ENCODE data around the gene CKLF. TPM values are rescaled to one million over a fixed set of nuclear protein-coding genes. Genes with fewer than 3 reads are reported as not detected.

The CKLF gene
- total RNA-seq, 1 experiment from 2014 or later = 47.9 TPM

DNA sequence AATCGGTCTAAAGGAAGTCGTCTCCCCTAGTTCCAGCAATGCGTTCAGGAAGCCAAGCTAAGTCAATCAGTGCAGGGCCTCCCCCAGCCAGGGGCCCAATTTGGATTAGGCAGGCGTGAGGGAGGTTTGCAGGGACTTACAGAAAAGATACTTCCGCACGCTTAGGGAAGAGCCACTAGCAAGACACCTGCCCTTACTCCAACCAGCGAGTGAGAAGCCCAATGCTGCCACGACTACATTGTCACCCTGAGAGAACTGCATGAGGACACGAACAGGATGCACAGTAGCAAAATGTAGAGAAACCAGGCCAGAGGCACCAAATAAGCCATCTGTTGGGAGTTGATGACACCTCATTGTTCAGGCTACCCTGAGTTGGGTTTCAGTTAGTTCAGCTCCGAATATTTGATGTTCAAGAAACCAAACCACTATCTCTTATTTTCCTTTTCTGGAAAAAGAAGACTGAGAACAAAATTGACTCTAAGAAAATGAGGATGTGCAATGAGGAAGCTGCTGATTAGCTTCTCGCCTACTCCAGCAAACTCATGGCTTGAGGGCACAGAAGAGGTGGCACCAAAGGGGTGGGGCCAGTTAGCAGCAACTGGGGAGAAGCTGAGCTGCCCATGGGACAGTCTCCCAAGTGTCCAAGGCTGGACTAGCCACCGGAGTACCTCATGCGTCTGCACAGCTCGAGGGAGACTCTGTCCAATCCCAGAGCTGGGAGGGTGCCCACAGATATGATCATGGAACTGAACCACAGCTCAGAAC lies 31.8 kb upstream of the CKLF start:
- no peak for ATAC-seq
- Histone ChIP-seq H3K9ac (ENCODE audit: low read length) (no peak overlapping the region), H3K36me3 (ENCODE audit: low read depth, low read length) (no peaks in the 10 kb centered on the region), H2AFZ (ENCODE audit: low read length) (no peak overlapping the region), H3F3A (ENCODE audit: low read length, unreplicated experiment) (no peaks in the 10 kb centered on the region), H3K4me3 (ENCODE audit: low read length) (no peak overlapping the region), H3K27me3 (ENCODE audit: low read length) (no peaks in the 10 kb centered on the region), H3K9me3 (ENCODE audit: low read length) (no peaks in the 10 kb centered on the region), H3K4me2 (ENCODE audit: low read length) (no peak overlapping the region), H3K27ac (ENCODE audit: low read length) (no peak overlapping the region), H3K9me2 (replicated peaks; ENCODE audit: low read length) (no peaks in the 10 kb centered on the region), H3K4me1 (ENCODE audit: insufficient read depth, low read length) (peaks cover 34% of the 10 kb centered on the region), H4K20me1 (ENCODE audit: low read length) (no peaks in the 10 kb centered on the region), H3K79me2 (ENCODE audit: low read length) (no peaks in the 10 kb centered on the region)
- CTCF ChIA-PET = no interaction called here
- POLR2A ChIA-PET (ENCODE audit: unreplicated experiment) = no interaction called here
- DNase-seq = no peak
- intact Hi-C loops (cut with micrococcal nuclease) = no loop called here
- no TSS peak for BruUV-seq (replicated peaks)
- TF ChIP-seq, protein P1, sequence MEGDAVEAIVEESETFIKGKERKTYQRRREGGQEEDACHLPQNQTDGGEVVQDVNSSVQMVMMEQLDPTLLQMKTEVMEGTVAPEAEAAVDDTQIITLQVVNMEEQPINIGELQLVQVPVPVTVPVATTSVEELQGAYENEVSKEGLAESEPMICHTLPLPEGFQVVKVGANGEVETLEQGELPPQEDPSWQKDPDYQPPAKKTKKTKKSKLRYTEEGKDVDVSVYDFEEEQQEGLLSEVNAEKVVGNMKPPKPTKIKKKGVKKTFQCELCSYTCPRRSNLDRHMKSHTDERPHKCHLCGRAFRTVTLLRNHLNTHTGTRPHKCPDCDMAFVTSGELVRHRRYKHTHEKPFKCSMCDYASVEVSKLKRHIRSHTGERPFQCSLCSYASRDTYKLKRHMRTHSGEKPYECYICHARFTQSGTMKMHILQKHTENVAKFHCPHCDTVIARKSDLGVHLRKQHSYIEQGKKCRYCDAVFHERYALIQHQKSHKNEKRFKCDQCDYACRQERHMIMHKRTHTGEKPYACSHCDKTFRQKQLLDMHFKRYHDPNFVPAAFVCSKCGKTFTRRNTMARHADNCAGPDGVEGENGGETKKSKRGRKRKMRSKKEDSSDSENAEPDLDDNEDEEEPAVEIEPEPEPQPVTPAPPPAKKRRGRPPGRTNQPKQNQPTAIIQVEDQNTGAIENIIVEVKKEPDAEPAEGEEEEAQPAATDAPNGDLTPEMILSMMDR (conservative IDR thresholded peaks at IDR 0.05; ENCODE audit: low read depth, low read length) = no peak
- TF ChIP-seq EZH2 (IDR thresholded peaks at IDR 0.05; ENCODE audit: low read length, unreplicated experiment) (no peak), EZH2phosphoT487 (IDR thresholded peaks at IDR 0.05; ENCODE audit: borderline replicate concordance, low read length) (no peak)

GRCh38 chr16:66521252-66521713 lies 31.1 kb upstream of the CKLF start:
- H4K20me1 ChIP-seq (ENCODE audit: low read length) = no peaks in the 10 kb centered on the region
- H3K9me2 ChIP-seq (replicated peaks; ENCODE audit: low read length) = no peaks in the 10 kb centered on the region
- intact Hi-C loops (cut with micrococcal nuclease) = no loop called here
- TF ChIP-seq EZH2 (IDR thresholded peaks at IDR 0.05; ENCODE audit: low read length, unreplicated experiment) = no peak
- TF ChIP-seq EZH2phosphoT487 (IDR thresholded peaks at IDR 0.05; ENCODE audit: borderline replicate concordance, low read length) = no peak
- TF ChIP-seq, protein P1 (conservative IDR thresholded peaks at IDR 0.05; ENCODE audit: low read depth, low read length) = no peak
- ATAC-seq (no peak), DNase-seq (no peak)
- no peaks in the 10 kb centered on the region for H3F3A ChIP-seq (ENCODE audit: low read length, unreplicated experiment)
- H3K9me3 ChIP-seq (ENCODE audit: low read length) = no peaks in the 10 kb centered on the region
- no peaks in the 10 kb centered on the region for H3K27me3 ChIP-seq (ENCODE audit: low read length)
- H3K79me2 ChIP-seq (ENCODE audit: low read length) = no peaks in the 10 kb centered on the region
- CTCF ChIA-PET = interaction anchor here (1.5 to 1.8 kb wide), 2 partner anchors 9 to 13 kb away, joined by 5 to 7 read pairs; no protein-coding TSS in a partner anchor
- no TSS peak for BruUV-seq (replicated peaks)
- POLR2A ChIA-PET (ENCODE audit: unreplicated experiment) = no interaction called here
- H2AFZ ChIP-seq (ENCODE audit: low read length) = no peak overlapping the region
- H3K4me2 ChIP-seq (ENCODE audit: low read length) = peak overlapping the region; percentile 66
- peaks cover 32% of the 10 kb centered on the region for H3K4me1 ChIP-seq (ENCODE audit: insufficient read depth, low read length)
- H3K9ac ChIP-seq (ENCODE audit: low read length) = no peak overlapping the region
- no peaks in the 10 kb centered on the region for H3K36me3 ChIP-seq (ENCODE audit: low read depth, low read length)
- peak overlapping the region; percentile 67; the same call in 1 of the 2 replicates for H3K27ac ChIP-seq (ENCODE audit: low read length)
- H3K4me3 ChIP-seq (ENCODE audit: low read length) = no peak overlapping the region
